Panc1 (cell line): ENCODE measurements around the gene SNRNP25. TPM values are rescaled to one million over a fixed set of nuclear protein-coding genes. Genes with fewer than 3 reads are reported as not detected.

Experiments
- ATAC-seq: fragments of 200-7000 bp; cut with Tn5 transposase; 2 replicates; pipeline ENCODE4 v1.9.1; 2020; ENCODE audit warnings: mild to moderate bottlenecking, moderate library complexity
- BruUV-seq: library from RNA; stranded (reverse); fragments of 400-500 nt; replicated peaks from 2 replicates; lab custom pipeline; 2021; lab: Mats Ljungman, UMichigan
- CTCF ChIA-PET: fragments of 300-600 bp; sonication (Branson Sonifier 250); formaldehyde crosslinking; loops from one replicate; lab custom pipeline; 2022; ENCODE audit warnings: antibody characterized with exemption; lab: Charles Lee
- POLR2A ChIA-PET: fragments of 300-600 bp; sonication (Branson Sonifier 250); formaldehyde crosslinking; loops from one replicate; lab custom pipeline; 2022; ENCODE audit warnings: antibody characterized with exemption; lab: Charles Lee
- DNase-seq: peaks from one replicate; pipeline ENCODE4 v3.0.0-alpha.2; 2010; ENCODE audit warnings: low read depth, low spot score
- H3K27ac ChIP-seq: 2 replicates; pipeline ENCODE4 v1.5.1; 2011; ENCODE audit warnings: mild to moderate bottlenecking, low read length, inconsistent platforms
- H3K27me3 ChIP-seq: fragments of 200-500 bp; sonication (Bioruptor generic); 2 replicates; pipeline ENCODE4 v1.6.0; 2014; ENCODE audit warnings: low read length, inconsistent platforms; ENCODE audit not compliant: control insufficient read depth, insufficient read depth
- H3K36me3 ChIP-seq: fragments of 200-500 bp; sonication (Bioruptor generic); 2 replicates; pipeline ENCODE4 v1.5.1; 2014; ENCODE audit warnings: inconsistent platforms, mild to moderate bottlenecking, low read length, moderate library complexity; ENCODE audit not compliant: control insufficient read depth, insufficient read depth
- H3K4me1 ChIP-seq: 2 replicates; pipeline ENCODE4 v1.5.1; 2011; ENCODE audit warnings: inconsistent platforms, mild to moderate bottlenecking, low read length, moderate library complexity; ENCODE audit not compliant: control insufficient read depth, insufficient read depth
- H3K4me3 ChIP-seq, 2 experiments: 2 replicates each; pipeline ENCODE4 v1.5.1; 2011 to 2012; ENCODE audit warnings: low read depth in 2 of 2, low read length in 2 of 2, mild to moderate bottlenecking in 2 of 2, inconsistent platforms in 1 of 2, moderate library complexity in 1 of 2
- H3K9me3 ChIP-seq: fragments of 200-500 bp; sonication (Bioruptor generic); 2 replicates; pipeline ENCODE4 v1.5.1; 2014; ENCODE audit warnings: low read depth, mild to moderate bottlenecking, inconsistent platforms, low read length, moderate library complexity; ENCODE audit not compliant: control insufficient read depth, insufficient read depth
- CTCF ChIP-seq: fragments of 450-650 bp; IDR thresholded peaks from 2 replicates; pipeline ENCODE4 v1.5.1; 2017; ENCODE audit warnings: mild to moderate bottlenecking
- POLR2AphosphoS5 ChIP-seq: IDR thresholded peaks from 2 replicates; pipeline ENCODE4 v1.6.1; 2012; ENCODE audit warnings: mild to moderate bottlenecking, low read depth, low read length, moderate library complexity
- REST ChIP-seq, 2 experiments: IDR thresholded peaks; 2 replicates each; pipeline ENCODE4 v1.6.1; 2011 to 2012; ENCODE audit warnings: low read depth in 2 of 2, control low read depth in 1 of 2, low read length in 1 of 2, mild to moderate bottlenecking in 1 of 2, moderate library complexity in 1 of 2; ENCODE audit not compliant: insufficient read depth in 1 of 2
- SIN3A ChIP-seq: IDR thresholded peaks from 2 replicates; pipeline ENCODE4 v1.6.1; 2012; ENCODE audit warnings: low read depth, mild to moderate bottlenecking, low read length, moderate library complexity, borderline replicate concordance; ENCODE audit not compliant: insufficient read depth
- TCF7L2 ChIP-seq: IDR thresholded peaks from 2 replicates; pipeline ENCODE4 v1.6.1; 2011; ENCODE audit warnings: mild to moderate bottlenecking, low read depth, low read length, inconsistent platforms
- in situ Hi-C: cut with HindIII; loops from 2 replicates; pipeline ENCODE4 v1.10.0; 2016; ENCODE audit warnings: low sequenced_read_pairs, low pct_unique_long_range_greater_than_20kb
- intact Hi-C: fragments of 100-400 bp; cut with micrococcal nuclease; formaldehyde crosslinking; loops from one replicate; pipeline ENCODE4 v1.10.0; 2022; ENCODE audit not compliant: unreplicated experiment
- total RNA-seq: library from RNA; stranded (reverse); gene quantifications from one replicate; pipeline ENCODE4 v1.2.1, GENCODE V29; 2021; ENCODE audit not compliant: unreplicated experiment

SNRNP25 gene
- total RNA-seq, 1 experiment from 2014 or later, result 83.5 TPM

DNA sequence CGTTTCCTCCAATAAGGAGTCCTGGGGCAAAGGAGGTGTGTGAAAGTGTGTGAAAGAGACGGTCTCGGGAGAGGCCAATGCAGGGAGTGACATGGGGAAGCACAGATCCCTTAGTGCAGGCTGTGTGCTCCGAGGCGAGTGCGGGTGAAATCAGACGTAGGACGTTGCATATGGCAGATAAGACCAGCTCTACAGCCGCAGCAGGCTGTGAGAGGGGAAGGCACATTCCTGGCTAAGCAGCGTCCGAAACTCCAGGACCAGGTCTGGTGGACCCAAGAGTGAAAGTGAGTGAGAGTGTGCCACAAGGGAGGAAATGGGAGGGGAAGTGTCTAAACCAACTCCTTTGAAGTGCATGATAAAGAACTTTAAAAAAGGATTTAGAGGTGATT is 11.6 kb upstream of the SNRNP25 start:
- ChIA-PET CTCF (no interaction called here), POLR2A (no interaction called here)
- Histone ChIP-seq H3K27me3 (no peaks in the 10 kb centered on the region), H3K36me3 (peaks cover 11% of the 10 kb centered on the region), H3K4me3 (no peak overlapping the region), H3K9me3 (no peaks in the 10 kb centered on the region), H3K4me1 (no peaks in the 10 kb centered on the region), H3K27ac (no peak overlapping the region)
- TF ChIP-seq SIN3A (no peak), CTCF (no peak), TCF7L2 (no peak), POLR2AphosphoS5 (no peak), REST (IDR thresholded peaks at IDR 0.05; ENCODE audit: insufficient read depth in 1 of 2, low read depth in 2 of 2, low read length in 1 of 2) (no peak)
- no peak for DNase-seq
- intact Hi-C loops (no loop called here), in situ Hi-C loops (no loop called here)
- ATAC-seq, result no peak
- BruUV-seq, result no TSS peak

GRCh38 chr16:42691-43090 is 10.9 kb upstream of the SNRNP25 start:
- ATAC-seq, result no peak
- DNase-seq, result no peak
- in situ Hi-C loops, result no loop called here
- Histone ChIP-seq H3K27me3 (no peaks in the 10 kb centered on the region), H3K4me3 (no peak overlapping the region), H3K4me1 (no peaks in the 10 kb centered on the region), H3K27ac (no peak overlapping the region), H3K36me3 (peaks cover 14% of the 10 kb centered on the region), H3K9me3 (no peaks in the 10 kb centered on the region)
- no TSS peak for BruUV-seq
- CTCF ChIA-PET, result no interaction called here
- intact Hi-C loops, result no loop called here
- no peak for TF ChIP-seq TCF7L2
- no peak for TF ChIP-seq CTCF
- TF ChIP-seq SIN3A, result no peak
- TF ChIP-seq REST (IDR thresholded peaks at IDR 0.05; ENCODE audit: insufficient read depth in 1 of 2, low read depth in 2 of 2, low read length in 1 of 2), result no peak
- no peak for TF ChIP-seq POLR2AphosphoS5
- POLR2A ChIA-PET, result no interaction called here
